ENCODE results near the gene RETREG3. TPM values are rescaled to one million over a fixed set of nuclear protein-coding genes. Genes with fewer than 3 reads are reported as not detected.
"Not testable (repeated sequence)": the region's sequence is repeated elsewhere in the genome, so short reads cannot be mapped to it uniquely, and the experiment has no call there.

Gene RETREG3
- polyA plus RNA-seq, 1 of the 3 experiments (the other 2 are of a cell fraction): 13.3 TPM

DNA sequence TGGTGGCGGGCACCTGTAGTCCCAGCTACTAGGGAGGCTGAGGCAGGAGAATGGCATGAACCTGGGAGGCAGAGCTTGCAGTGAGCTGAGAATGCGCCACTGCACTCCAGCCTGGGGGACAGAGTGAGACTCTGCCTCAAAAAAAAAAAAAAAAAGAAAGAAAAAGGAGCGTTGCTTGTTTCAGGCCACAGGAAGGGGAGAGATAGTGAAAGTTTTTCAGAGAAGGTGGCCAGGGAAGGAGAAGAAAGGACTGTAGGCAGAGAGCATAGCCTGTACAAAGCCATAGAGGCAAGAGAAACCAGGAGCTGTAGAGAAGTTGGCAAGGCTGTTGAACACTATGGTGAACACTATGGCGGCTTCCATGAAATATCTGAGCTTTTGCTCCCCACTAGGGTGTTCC, 68.6 kb downstream of the RETREG3 start:
- H3K9me3 ChIP-seq; H4K20me1 ChIP-seq (ENCODE audit: insufficient read depth); H3K27me3 ChIP-seq (ENCODE audit: insufficient read depth); H3F3A ChIP-seq (replicated peaks; ENCODE audit: insufficient read depth); DNase-seq; H3K4me2 ChIP-seq; H3K9me2 ChIP-seq; H2AFZ ChIP-seq (ENCODE audit: low read depth); H3K9ac ChIP-seq; H3K4me3 ChIP-seq (ENCODE audit: low read depth in 2 of 2, low read length in 1 of 2); H3K27ac ChIP-seq (ENCODE audit: low read depth in 2 of 2, low read length in 1 of 2): not testable (repeated sequence)
- CTCF ChIA-PET: interaction anchor here (1.1 kb wide), 1 partner anchor 13 kb away, joined by 5 read pairs; no protein-coding TSS in a partner anchor
- POLR2A ChIA-PET: interaction anchor here (1.4 kb wide), 1 partner anchor 21 kb away, joined by 3 read pairs; no protein-coding TSS in a partner anchor
- peaks cover 4 to 12% of the 10 kb centered on the region in 2 experiments; a peak in 3 of 4 replicates for H3K4me1 ChIP-seq (ENCODE audit: control insufficient read depth in 1 of 2, insufficient read depth in 2 of 2, low read depth in 1 of 2, low read length in 1 of 2)
- 91% methylated on average over 4 of the region's 4 CpGs for WGBS (ENCODE audit: low lambda C conversion rate)
- peaks cover 12 to 16% of the 10 kb centered on the region in 2 experiments for H3K36me3 ChIP-seq (replicated peaks in 1 of 2; ENCODE audit: control insufficient read depth in 1 of 2, insufficient read depth in 2 of 2, low read length in 1 of 2)
- peaks cover 22% of the 10 kb centered on the region for H3K79me2 ChIP-seq (ENCODE audit: insufficient read depth)

GRCh38 chr17:42538482-42538881, 70.7 kb downstream of the RETREG3 start:
- ChIA-PET POLR2A (interaction anchor here (3.6 kb wide), 1 partner anchor 16 kb away, joined by 17 read pairs; no protein-coding TSS in a partner anchor), CTCF (interaction anchor here (1.5 kb wide), 1 partner anchor 132 kb away, joined by 4 read pairs; no protein-coding TSS in a partner anchor)
- Histone ChIP-seq H3K4me3 (ENCODE audit: low read depth in 2 of 2, low read length in 1 of 2) (no peak overlapping the region), H3K27me3 (ENCODE audit: insufficient read depth) (no peaks in the 10 kb centered on the region), H3K36me3 (replicated peaks in 1 of 2; ENCODE audit: control insufficient read depth in 1 of 2, insufficient read depth in 2 of 2, low read length in 1 of 2) (peaks cover 12 to 14% of the 10 kb centered on the region in 2 experiments), H3K79me2 (ENCODE audit: insufficient read depth) (peaks cover 22% of the 10 kb centered on the region), H3K9me3 (no peaks in the 10 kb centered on the region), H3K9ac (no peak overlapping the region), H3K9me2 (no peaks in the 10 kb centered on the region), H4K20me1 (ENCODE audit: insufficient read depth) (0 out of 2 replicates have a peak, but pooled peaks cover 4% of the 10 kb centered on the region), H3F3A (replicated peaks; ENCODE audit: insufficient read depth) (peaks cover 17% of the 10 kb centered on the region), H3K4me2 (no peak overlapping the region), H2AFZ (ENCODE audit: low read depth) (no peak overlapping the region), H3K27ac (ENCODE audit: low read depth in 2 of 2, low read length in 1 of 2) (no peak overlapping the region), H3K4me1 (ENCODE audit: control insufficient read depth in 1 of 2, insufficient read depth in 2 of 2, low read depth in 1 of 2, low read length in 1 of 2) (peaks cover 4 to 16% of the 10 kb centered on the region in 2 experiments; a peak in 3 of 4 replicates)
- TF ChIP-seq CTCF (IDR thresholded peaks at IDR 0.05) (no peak), EZH2phosphoT487 (IDR thresholded peaks at IDR 0.05; ENCODE audit: borderline replicate concordance, low read depth) (no peak), RXRA (IDR thresholded peaks at IDR 0.05; ENCODE audit: borderline replicate concordance, low read depth) (no peak), FOXM1 (IDR thresholded peaks at IDR 0.05; ENCODE audit: low read depth) (no peak), ZBTB33 (IDR thresholded peaks at IDR 0.05; ENCODE audit: borderline replicate concordance, low read depth) (no peak), TEAD4 (IDR thresholded peaks at IDR 0.05; ENCODE audit: borderline replicate concordance, insufficient read depth) (no peak), MEF2A (IDR thresholded peaks at IDR 0.05; ENCODE audit: borderline replicate concordance, low read depth) (no peak), POLR2AphosphoS5 (IDR thresholded peaks at IDR 0.05; ENCODE audit: low read depth, low read length) (no peak), FOXJ3 (CRISPR knock-in tag; IDR thresholded peaks at IDR 0.05) (no peak)
- TF ChIP-seq, protein P1, sequence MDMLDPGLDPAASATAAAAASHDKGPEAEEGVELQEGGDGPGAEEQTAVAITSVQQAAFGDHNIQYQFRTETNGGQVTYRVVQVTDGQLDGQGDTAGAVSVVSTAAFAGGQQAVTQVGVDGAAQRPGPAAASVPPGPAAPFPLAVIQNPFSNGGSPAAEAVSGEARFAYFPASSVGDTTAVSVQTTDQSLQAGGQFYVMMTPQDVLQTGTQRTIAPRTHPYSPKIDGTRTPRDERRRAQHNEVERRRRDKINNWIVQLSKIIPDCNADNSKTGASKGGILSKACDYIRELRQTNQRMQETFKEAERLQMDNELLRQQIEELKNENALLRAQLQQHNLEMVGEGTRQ (IDR thresholded peaks at IDR 0.05; ENCODE audit: borderline replicate concordance, low read depth, low read length): no peak
- TF ChIP-seq, protein P2, sequence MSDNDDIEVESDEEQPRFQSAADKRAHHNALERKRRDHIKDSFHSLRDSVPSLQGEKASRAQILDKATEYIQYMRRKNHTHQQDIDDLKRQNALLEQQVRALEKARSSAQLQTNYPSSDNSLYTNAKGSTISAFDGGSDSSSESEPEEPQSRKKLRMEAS (IDR thresholded peaks at IDR 0.05; ENCODE audit: low read depth): no peak
- no peak for DNase-seq
- 98% methylated on average over 14 of the region's 14 CpGs for WGBS (ENCODE audit: low lambda C conversion rate)
